ENCODE results near the gene MAGI2.

GRCh38 chr7:79258826-79259225, 194.6 kb downstream of the MAGI2 start:
- TF ChIP-seq, protein P1, sequence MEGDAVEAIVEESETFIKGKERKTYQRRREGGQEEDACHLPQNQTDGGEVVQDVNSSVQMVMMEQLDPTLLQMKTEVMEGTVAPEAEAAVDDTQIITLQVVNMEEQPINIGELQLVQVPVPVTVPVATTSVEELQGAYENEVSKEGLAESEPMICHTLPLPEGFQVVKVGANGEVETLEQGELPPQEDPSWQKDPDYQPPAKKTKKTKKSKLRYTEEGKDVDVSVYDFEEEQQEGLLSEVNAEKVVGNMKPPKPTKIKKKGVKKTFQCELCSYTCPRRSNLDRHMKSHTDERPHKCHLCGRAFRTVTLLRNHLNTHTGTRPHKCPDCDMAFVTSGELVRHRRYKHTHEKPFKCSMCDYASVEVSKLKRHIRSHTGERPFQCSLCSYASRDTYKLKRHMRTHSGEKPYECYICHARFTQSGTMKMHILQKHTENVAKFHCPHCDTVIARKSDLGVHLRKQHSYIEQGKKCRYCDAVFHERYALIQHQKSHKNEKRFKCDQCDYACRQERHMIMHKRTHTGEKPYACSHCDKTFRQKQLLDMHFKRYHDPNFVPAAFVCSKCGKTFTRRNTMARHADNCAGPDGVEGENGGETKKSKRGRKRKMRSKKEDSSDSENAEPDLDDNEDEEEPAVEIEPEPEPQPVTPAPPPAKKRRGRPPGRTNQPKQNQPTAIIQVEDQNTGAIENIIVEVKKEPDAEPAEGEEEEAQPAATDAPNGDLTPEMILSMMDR (IDR thresholded peaks at IDR 0.05; ENCODE audit: low read depth, low read length, poor library complexity, severe bottlenecking) = no peak
- no peak for TF ChIP-seq EZH2phosphoT487 (IDR thresholded peaks at IDR 0.05; ENCODE audit: borderline replicate concordance, low read length)
